Pulmonary artery endothelial cell (primary cell): ENCODE measurements around the gene ADAMTS10. TPM values are rescaled to one million over a fixed set of nuclear protein-coding genes. Genes with fewer than 3 reads are reported as not detected.
"Not testable (repeated sequence)": the region's sequence is repeated elsewhere in the genome, so short reads cannot be mapped to it uniquely, and the experiment has no call there.

Experiments
- DNase-seq: peaks from one replicate; pipeline ENCODE4 v3.0.0-alpha.2; 2011; ENCODE audit warnings: low read depth, low spot score
- total RNA-seq: library from RNA; depleted of rRNA; stranded (reverse); fragments of >200 nt; gene quantifications from 2 replicates; pipeline ENCODE4 v1.2.3, GENCODE V29; 2014

The ADAMTS10 gene
- total RNA-seq, 1 donor from 2014 or later, result 2.0 TPM

- no peak for DNase-seq
These were observed 49.3 kb downstream of the ADAMTS10 start for GRCh38 chr19:8561075-8561764.

- no peak for DNase-seq
These were observed 52.2 kb downstream of the ADAMTS10 start for GRCh38 chr19:8558325-8558724.

GRCh38 chr19:8557642-8558238 lies 52.8 kb downstream of the ADAMTS10 start:
- DNase-seq, result no peak

- DNase-seq, result not testable (repeated sequence)
These were observed 56.8 kb downstream of the ADAMTS10 start for GRCh38 chr19:8553729-8554128.

GRCh38 chr19:8552810-8553209 lies 57.7 kb downstream of the ADAMTS10 start:
- DNase-seq, result no peak

- DNase-seq, result no peak
These were observed 60.4 kb downstream of the ADAMTS10 start for GRCh38 chr19:8550070-8550469.

- no peak for DNase-seq
These were observed 64.8 kb downstream of the ADAMTS10 start for GRCh38 chr19:8545743-8546142.

- no peak for DNase-seq
These were observed 66.3 kb downstream of the ADAMTS10 start for GRCh38 chr19:8544168-8544567.

GRCh38 chr19:8539621-8540149 lies 70.8 kb downstream of the ADAMTS10 start:
- no peak for DNase-seq

- no peak for DNase-seq
These were observed 73.4 kb downstream of the ADAMTS10 start for GRCh38 chr19:8537099-8537498.

GRCh38 chr19:8536282-8536681 lies 74.2 kb downstream of the ADAMTS10 start:
- no peak for DNase-seq

- DNase-seq, result no peak
These were observed 78.3 kb downstream of the ADAMTS10 start for GRCh38 chr19:8532225-8532624.

GRCh38 chr19:8531470-8531869 lies 79.0 kb downstream of the ADAMTS10 start:
- DNase-seq, result no peak

Other genes starting within 250 kb of the ADAMTS10 start
- gene ANGPTL4, start 246.6 kb downstream of the ADAMTS10 start, total RNA-seq, result 4.3 and 13.2 TPM in 2 replicates
- gene RAB11B, start 220.4 kb downstream of the ADAMTS10 start, total RNA-seq, result 38.4 and 51.9 TPM in 2 replicates
- 113 and 149 TPM in 2 replicates for gene MARCHF2, start 197.4 kb downstream of the ADAMTS10 start, total RNA-seq
- 91.6 and 122 TPM in 2 replicates for gene HNRNPM, start 165.7 kb downstream of the ADAMTS10 start, total RNA-seq
- not detected in 2 replicates for gene PRAM1, start 108.1 kb downstream of the ADAMTS10 start, total RNA-seq
- gene ZNF414, start 96.5 kb downstream of the ADAMTS10 start, total RNA-seq, result 2.4 and 3.6 TPM in 2 replicates
- 0.13 and 0.25 TPM in 2 replicates for gene MYO1F, start 33.3 kb downstream of the ADAMTS10 start, total RNA-seq
- not detected in 2 replicates for gene NFILZ, start 19.9 kb upstream of the ADAMTS10 start, total RNA-seq
- not detected in 2 replicates for gene ACTL9, start 88.1 kb upstream of the ADAMTS10 start, total RNA-seq
- not detected in 2 replicates for gene OR2Z1, start 110.9 kb upstream of the ADAMTS10 start, total RNA-seq
- 3.8 and 9.2 TPM in 2 replicates for gene ZNF558, start 221.6 kb upstream of the ADAMTS10 start, total RNA-seq
- gene MBD3L1, start 221.7 kb upstream of the ADAMTS10 start, total RNA-seq, result not detected in 2 replicates